NCI-H1417 treated with DMSO at 0.1 percent for 48 hours (cell line): ENCODE measurements around the gene RABGAP1L.

Experiments
- DNase-seq: peaks from one replicate; lab custom pipeline; 2025; lab: John Stamatoyannopoulos, UW

Gene RABGAP1L

DNA sequence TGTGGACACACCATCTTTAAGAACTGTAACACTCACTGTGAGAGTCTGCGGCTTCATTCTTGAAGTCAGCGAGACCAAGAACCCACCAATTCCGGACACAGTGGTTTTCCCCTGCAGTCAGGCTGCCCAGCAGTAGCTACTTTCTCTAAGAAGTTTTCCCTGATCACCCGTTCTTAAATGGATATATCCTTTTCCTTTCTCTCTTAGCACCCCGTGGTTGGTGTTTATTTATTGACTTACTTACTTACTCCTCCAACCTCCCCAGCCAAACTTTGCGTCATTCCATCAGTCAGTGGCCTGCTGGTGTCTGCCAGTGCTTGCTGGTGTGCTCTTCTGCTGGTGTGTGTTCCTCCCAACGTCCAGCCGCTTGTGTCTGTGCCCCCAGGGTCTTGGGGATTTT lies 553.2 kb downstream of the RABGAP1L start:
- no peak for DNase-seq

- no peak for DNase-seq
Measured at GRCh38 chr1:174713796-174714195, 554.5 kb downstream of the RABGAP1L start.

- DNase-seq: no peak
Measured at GRCh38 chr1:174719194-174719593, 559.9 kb downstream of the RABGAP1L start.

GRCh38 chr1:174720618-174721017 lies 561.3 kb downstream of the RABGAP1L start:
- DNase-seq: no peak

- no peak for DNase-seq
Measured at GRCh38 chr1:174721246-174721645, 561.9 kb downstream of the RABGAP1L start.

GRCh38 chr1:174723816-174724215 lies 564.5 kb downstream of the RABGAP1L start:
- DNase-seq: no peak

DNA sequence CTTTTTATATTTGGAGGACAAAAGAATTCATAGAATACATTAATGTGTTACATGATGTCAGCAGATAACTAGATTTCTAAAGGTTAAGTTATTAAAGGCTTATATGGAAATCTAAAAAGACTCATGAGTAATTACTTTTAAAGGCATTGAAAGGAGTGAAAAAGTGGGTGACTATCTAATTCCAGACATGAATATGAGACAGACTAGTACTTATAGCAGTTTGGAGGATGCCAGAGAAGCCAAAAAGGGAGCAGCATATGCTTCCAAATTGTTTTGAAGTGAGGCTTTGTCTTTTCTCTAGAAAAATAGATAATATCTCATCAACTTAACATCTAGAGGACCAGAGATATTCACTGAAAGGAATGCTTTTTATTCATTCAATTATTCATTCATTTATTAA lies 564.9 kb downstream of the RABGAP1L start:
- DNase-seq: no peak

DNA sequence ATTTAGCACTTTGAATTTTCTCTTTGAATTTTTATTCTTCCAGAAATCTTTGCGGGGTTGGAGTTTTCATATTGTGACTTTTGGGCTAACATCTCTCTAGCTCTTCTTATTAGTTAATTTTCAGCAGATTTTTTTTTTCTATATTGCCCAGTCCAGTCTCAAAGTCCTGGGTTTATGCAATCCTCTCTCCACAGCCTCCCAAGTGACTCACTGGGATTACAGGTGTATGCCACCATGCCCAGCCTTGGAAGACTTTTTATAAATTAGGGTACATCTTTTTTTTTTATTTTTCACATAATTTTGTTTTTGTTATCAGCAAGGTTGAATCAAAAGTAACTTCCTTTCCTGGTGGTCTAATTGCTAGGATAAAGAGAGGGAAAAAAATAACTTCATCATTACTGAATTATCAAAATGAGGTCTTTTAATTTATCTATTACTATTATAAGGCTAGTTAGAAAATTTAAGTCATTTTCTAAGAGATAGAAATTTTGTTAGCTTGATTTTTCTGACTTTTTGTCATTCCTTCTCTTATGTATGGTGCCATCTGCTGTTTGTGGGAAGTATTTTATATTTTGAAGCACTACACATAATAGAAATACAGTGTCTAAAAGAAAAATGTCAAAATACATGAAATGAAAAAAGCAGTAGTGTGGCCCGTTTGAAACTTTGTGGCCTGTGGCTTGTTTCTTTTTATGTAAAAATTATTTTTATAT lies 567.0 kb downstream of the RABGAP1L start:
- DNase-seq: no peak

DNA sequence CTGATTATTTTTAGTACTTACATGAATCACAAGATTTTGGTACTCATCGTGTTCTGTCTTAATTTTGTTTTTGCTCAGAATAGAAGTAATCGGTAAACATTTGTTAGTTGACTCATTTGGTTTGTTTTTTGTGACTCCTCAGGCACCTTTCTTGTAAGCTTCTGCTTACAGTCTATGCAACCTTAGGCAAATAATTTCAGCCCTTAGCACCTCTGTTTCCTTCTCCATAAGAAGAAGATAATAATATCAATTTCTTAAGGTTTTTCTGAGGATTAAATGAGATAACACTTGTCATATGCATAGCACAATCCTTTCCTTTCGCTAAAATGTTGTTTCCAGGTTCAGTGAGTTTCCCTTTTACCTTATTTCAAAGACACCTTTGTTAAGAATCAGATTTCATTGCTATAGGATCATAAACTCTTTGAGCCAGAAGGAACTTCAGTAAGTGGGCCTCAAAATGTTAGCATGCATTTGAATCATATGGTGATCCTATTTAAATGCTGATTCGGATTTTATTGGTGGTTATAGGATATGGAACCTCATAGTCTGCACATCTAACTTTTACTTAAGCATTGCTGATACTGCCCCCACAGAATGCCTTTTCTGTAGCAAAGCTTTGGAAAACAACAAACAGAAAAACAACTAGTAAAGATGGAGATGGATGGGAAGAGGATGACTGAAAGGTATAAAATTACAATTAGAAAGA lies 567.7 kb downstream of the RABGAP1L start:
- DNase-seq: no peak

GRCh38 chr1:174734270-174734669 lies 575.0 kb downstream of the RABGAP1L start:
- DNase-seq: no peak

GRCh38 chr1:174736831-174737230 lies 577.5 kb downstream of the RABGAP1L start:
- DNase-seq: no peak

GRCh38 chr1:174740249-174740968 lies 581.1 kb downstream of the RABGAP1L start:
- no peak for DNase-seq

DNA sequence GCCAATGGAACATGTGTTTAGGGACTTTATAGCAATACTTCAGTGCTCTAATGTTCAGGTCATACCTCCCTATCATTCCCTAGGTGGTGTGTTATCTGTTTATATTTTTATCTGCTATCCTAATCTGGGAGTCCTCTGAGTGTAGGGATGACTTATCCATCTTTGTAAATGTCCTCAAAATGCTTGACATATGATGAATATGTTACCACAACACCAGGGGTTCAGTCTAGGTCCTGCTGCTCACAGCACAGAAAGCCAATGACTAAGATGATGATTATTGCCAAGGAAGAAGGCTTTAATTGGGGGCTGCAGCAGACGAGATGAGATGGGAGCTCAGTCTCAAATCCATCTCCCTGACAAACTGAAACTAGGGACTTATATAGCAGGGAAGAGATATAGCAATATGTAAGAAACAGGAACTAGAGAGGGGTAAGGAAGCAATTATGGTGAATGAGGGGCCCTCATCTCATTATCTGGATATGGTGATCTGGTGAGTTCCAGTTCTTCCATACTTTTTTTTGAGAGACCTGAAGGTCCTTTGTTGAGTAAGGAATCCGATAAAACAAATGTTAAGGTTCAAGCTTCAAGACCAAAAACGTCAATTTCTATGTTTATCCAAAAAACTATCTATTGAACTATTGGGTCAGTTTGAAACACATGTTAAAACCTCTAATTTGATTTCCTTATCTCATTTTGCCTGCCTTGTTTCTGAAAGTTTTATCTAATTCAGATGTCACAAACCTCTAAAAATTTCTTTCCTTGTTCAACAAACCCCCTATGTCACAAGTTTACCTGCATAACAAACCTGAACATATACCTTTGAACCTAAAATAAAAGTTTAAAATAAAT lies 583.7 kb downstream of the RABGAP1L start:
- no peak for DNase-seq

DNA sequence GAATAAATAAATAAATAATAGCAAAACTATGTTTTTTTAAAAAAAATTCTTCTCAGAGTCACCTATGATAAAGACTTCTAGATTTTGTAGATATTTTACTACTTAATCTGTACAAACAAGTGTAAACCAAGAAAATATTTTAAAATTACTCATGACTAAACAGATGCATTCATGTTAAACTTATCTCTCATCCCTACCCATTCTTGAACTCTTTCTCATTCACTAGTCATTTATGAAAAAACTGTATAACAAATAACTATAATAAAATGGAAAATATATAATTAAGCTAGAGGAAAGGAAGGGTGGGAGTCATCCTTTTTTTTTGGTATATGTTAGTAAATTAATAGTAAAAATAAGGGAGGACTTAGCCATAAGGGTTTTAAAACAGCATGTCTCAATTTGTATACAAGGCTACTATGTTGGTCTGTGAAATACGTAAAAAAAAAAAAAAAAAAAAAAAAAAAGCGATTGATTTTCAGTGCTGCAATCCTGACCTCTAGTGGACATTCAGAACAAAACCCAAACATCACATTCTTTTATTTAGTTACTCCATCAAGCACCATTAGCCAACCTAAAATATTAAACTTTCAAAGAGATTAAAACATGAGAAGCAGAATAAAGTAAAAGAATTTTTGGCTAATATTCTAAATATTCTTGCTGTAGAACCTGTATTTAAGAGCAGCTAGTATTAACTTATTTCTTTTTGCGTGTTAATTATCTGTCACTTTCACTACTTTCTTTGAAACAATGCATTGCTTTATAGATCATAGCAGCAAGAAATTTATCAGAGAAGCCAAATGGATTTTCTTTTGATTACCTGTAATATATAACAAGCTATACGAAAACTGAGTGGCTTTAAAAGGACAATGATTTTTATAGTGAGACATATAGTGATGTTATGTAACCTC lies 584.6 kb downstream of the RABGAP1L start:
- peak; percentile 44 for DNase-seq

GRCh38 chr1:174744886-174745285 lies 585.6 kb downstream of the RABGAP1L start:
- no peak for DNase-seq

DNA sequence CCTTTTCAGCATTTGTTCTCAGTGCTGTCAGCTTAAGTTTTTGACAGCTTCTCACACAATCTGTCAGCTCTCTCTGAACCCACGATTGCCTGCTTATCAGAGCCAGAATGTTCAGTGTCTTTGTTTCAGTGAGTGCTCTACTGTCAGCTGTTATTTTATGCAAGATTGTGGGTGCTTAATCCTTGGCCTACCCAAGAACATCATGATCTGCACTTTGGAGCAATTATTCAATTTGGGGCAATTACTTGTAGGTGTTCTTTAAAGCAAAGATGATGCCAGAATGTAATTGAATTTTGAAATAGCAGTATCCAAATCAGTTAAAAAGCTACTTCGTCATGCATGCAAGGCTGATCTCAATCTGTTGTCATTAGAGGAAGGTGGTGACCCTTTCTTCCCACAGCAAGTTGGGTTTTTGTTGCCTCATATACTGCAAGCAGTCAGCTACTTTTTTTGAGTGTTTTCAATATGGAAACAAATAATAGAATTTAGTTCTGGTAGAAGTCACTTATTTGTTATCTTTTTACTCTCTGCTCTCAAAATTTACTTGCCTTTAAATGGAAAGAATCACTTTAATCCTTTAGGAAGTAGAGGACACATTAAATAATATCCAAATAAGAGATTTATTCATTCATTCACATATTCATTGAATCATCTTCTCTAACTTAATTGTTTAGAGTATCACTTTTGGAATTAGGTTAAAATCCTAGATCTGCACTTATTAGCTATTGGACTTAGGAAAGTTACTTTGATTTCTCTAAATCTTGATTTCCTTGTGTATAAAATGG lies 586.9 kb downstream of the RABGAP1L start:
- no peak for DNase-seq

- no peak for DNase-seq
Measured at GRCh38 chr1:174747613-174748012, 588.3 kb downstream of the RABGAP1L start.

- DNase-seq: no peak
Measured at GRCh38 chr1:174748586-174748985, 589.3 kb downstream of the RABGAP1L start.

DNA sequence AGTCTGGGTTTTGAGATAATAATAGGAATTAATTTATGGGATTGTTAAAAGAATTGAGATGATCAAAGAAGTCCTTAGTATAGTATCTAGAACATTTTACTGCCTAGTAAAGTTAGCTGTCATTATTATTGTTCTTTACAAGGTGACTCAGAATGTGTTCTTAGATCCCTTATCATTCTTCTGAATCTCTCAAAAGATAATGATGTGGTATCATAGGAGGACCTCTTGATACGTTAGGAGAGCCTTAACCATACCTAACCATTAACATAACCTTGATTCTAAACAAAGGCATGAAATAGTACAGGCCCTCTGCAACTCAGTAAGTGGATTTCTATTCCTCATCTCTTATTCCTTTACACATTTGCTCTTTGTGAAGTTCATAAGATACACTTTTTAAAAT lies 593.8 kb downstream of the RABGAP1L start:
- DNase-seq: no peak

GRCh38 chr1:174761335-174761734 lies 602.0 kb downstream of the RABGAP1L start:
- DNase-seq: no peak
